SK-N-SH (cell line): ENCODE measurements around the gene ARHGAP6. TPM values are rescaled to one million over a fixed set of nuclear protein-coding genes. Genes with fewer than 3 reads are reported as not detected.

ENCODE experiments used
- CTCF ChIA-PET: fragments of 300-600, 350-600 bp; formaldehyde crosslinking; extraction: SDS; loops from one replicate; lab custom pipeline; 2021; lab: Yijun Ruan, JAX
- POLR2A ChIA-PET: fragments of 350-600 bp; sonication (Branson Sonifier 250); formaldehyde crosslinking; extraction: SDS; loops from one replicate; lab custom pipeline; 2020; ENCODE audit warnings: antibody characterized with exemption, inconsistent platforms; lab: Yijun Ruan, JAX
- DNase-seq: peaks from one replicate; pipeline ENCODE4 v3.0.0; 2012
- H2AFZ ChIP-seq: fragments of 200-600 bp; sonication (generic); 2 replicates; pipeline ENCODE4 v1.8.1; 2016; ENCODE audit warnings: antibody characterized with exemption, mild to moderate bottlenecking, low read depth
- H3F3A ChIP-seq: fragments of 200-600 bp; sonication (generic); replicated peaks from 2 replicates; pipeline ENCODE3; 2016; ENCODE audit warnings: antibody characterized with exemption, mild to moderate bottlenecking; ENCODE audit not compliant: insufficient read depth
- H3K27ac ChIP-seq, 2 experiments: fragments of 200-500 bp in 1 of 2; fragments of 200-600 bp in 1 of 2; sonication (Bioruptor generic) in 1 of 2; sonication (generic), shearing (Covaris generic) in 1 of 2; 2 replicates each; pipeline versions ENCODE4 v1.5.1 to v1.6.1; 2014 to 2016; ENCODE audit warnings: low read depth in 2 of 2, inconsistent platforms in 1 of 2, low read length in 1 of 2, mild to moderate bottlenecking in 1 of 2, mixed read lengths in 1 of 2
- H3K27me3 ChIP-seq: fragments of 200-600 bp; sonication (generic), shearing (Covaris generic); 2 replicates; pipeline ENCODE4 v1.6.1; 2016; ENCODE audit warnings: mixed run types; ENCODE audit not compliant: insufficient read depth
- H3K36me3 ChIP-seq, 2 experiments: fragments of 200-500 bp in 1 of 2; fragments of 200-600 bp in 1 of 2; sonication (Bioruptor generic) in 1 of 2; sonication (generic) in 1 of 2; replicated peaks in 1 of 2; 2 replicates each; pipeline versions ENCODE3 to v1.5.1; 2014 to 2016; ENCODE audit warnings: low read length in 1 of 2, mild to moderate bottlenecking in 1 of 2; ENCODE audit not compliant: insufficient read depth in 2 of 2, control insufficient read depth in 1 of 2
- H3K4me1 ChIP-seq, 2 experiments: fragments of 200-500 bp in 1 of 2; fragments of 200-600 bp in 1 of 2; sonication (Bioruptor generic) in 1 of 2; sonication (generic), shearing (Covaris generic) in 1 of 2; 2 replicates each; pipeline versions ENCODE4 v1.5.1 to v1.6.1; 2014 to 2016; ENCODE audit warnings: low read depth in 1 of 2, low read length in 1 of 2, mixed run types in 1 of 2; ENCODE audit not compliant: insufficient read depth in 2 of 2, control insufficient read depth in 1 of 2
- H3K4me2 ChIP-seq: fragments of 200-600 bp; sonication (generic), shearing (Covaris generic); 2 replicates; pipeline ENCODE4 v1.6.1; 2017; ENCODE audit warnings: mixed run types
- H3K4me3 ChIP-seq, 2 experiments: fragments of 200-500 bp in 1 of 2; fragments of 200-600 bp in 1 of 2; sonication (Bioruptor generic) in 1 of 2; sonication (generic), shearing (Covaris generic) in 1 of 2; 2 replicates each; pipeline versions ENCODE4 v1.5.1 to v1.8.1; 2014 to 2016; ENCODE audit warnings: low read depth in 2 of 2, inconsistent platforms in 1 of 2, low read length in 1 of 2, mild to moderate bottlenecking in 1 of 2, mixed read lengths in 1 of 2, moderate library complexity in 1 of 2
- H3K79me2 ChIP-seq: fragments of 200-600 bp; sonication (generic); 2 replicates; pipeline ENCODE4 v1.8.1; 2017; ENCODE audit warnings: mild to moderate bottlenecking; ENCODE audit not compliant: insufficient read depth
- H3K9ac ChIP-seq: fragments of 200-600 bp; sonication (generic); 2 replicates; pipeline ENCODE4 v1.6.1; 2017; ENCODE audit warnings: mixed run types
- H3K9me2 ChIP-seq: fragments of 200-600 bp; sonication (generic); 2 replicates; pipeline ENCODE4 v1.6.1; 2017; ENCODE audit warnings: mixed run types
- H3K9me3 ChIP-seq: fragments of 200-600 bp; sonication (generic); 2 replicates; pipeline ENCODE4 v1.6.1; 2017; ENCODE audit warnings: mixed run types, mild to moderate bottlenecking, moderate library complexity
- H4K20me1 ChIP-seq: fragments of 200-600 bp; sonication (generic); 2 replicates; pipeline ENCODE4 v1.6.1; 2017; ENCODE audit warnings: mild to moderate bottlenecking, mixed run types; ENCODE audit not compliant: insufficient read depth
- EZH2phosphoT487 ChIP-seq: fragments of 200-600 bp; sonication (generic); IDR thresholded peaks from 2 replicates; pipeline ENCODE4 v1.6.1; 2017; ENCODE audit warnings: low read depth, mixed run types, mild to moderate bottlenecking, antibody characterized with exemption, moderate library complexity, borderline replicate concordance
- FOXJ3 ChIP-seq: sonication (generic); formaldehyde crosslinking; IDR thresholded peaks from 2 replicates; pipeline ENCODE4 v1.5.1; 2020; ENCODE audit warnings: mild to moderate bottlenecking, missing genetic modification reagents
- FOXM1 ChIP-seq: IDR thresholded peaks from 2 replicates; pipeline ENCODE4 v1.4.0; 2012; ENCODE audit warnings: low read depth, mild to moderate bottlenecking
- GABPA ChIP-seq: IDR thresholded peaks from 2 replicates; pipeline ENCODE4 v1.4.0; 2012; ENCODE audit warnings: low read depth, mild to moderate bottlenecking
- GATA2 ChIP-seq: sonication (generic); formaldehyde crosslinking; IDR thresholded peaks from 2 replicates; pipeline ENCODE4 v1.5.0; 2020; ENCODE audit warnings: mild to moderate bottlenecking, missing genetic modification reagents
- MEF2A ChIP-seq: IDR thresholded peaks from 2 replicates; pipeline ENCODE4 v1.4.0; 2012; ENCODE audit warnings: low read depth, borderline replicate concordance
- POLR2AphosphoS5 ChIP-seq: IDR thresholded peaks from 2 replicates; pipeline ENCODE4 v1.6.1; 2012; ENCODE audit warnings: low read depth, low read length
- RAD21 ChIP-seq: IDR thresholded peaks from 2 replicates; pipeline ENCODE4 v1.6.1; 2012; ENCODE audit warnings: mild to moderate bottlenecking, low read length
- RFX5 ChIP-seq: IDR thresholded peaks from 2 replicates; pipeline ENCODE4 v1.6.1; 2012; ENCODE audit warnings: mild to moderate bottlenecking, improper control_type of control experiment, low read length
- RXRA ChIP-seq: IDR thresholded peaks from 2 replicates; pipeline ENCODE4 v1.4.0; 2012; ENCODE audit warnings: low read depth, mild to moderate bottlenecking, borderline replicate concordance
- TEAD4 ChIP-seq: IDR thresholded peaks from 2 replicates; pipeline ENCODE4 v1.4.0; 2012; ENCODE audit warnings: mild to moderate bottlenecking, borderline replicate concordance; ENCODE audit not compliant: insufficient read depth
- WGBS: methylation state at CpG from one replicate; pipeline ENCODE4 v1.1.6; 2017; ENCODE audit warnings: low lambda C conversion rate; 5-methylcytosine and 5-hydroxymethylcytosine counted together
- polyA plus RNA-seq, 3 experiments: library from polyadenylated mRNA; depleted of rRNA; stranded (reverse); fragments of >200 nt; gene quantifications; 2 replicates each; pipeline ENCODE4 v1.2.3, GENCODE V29; 2012
- TF ChIP-seq, protein P1 (sequence below): IDR thresholded peaks from 2 replicates; pipeline ENCODE4; 2012
- TF ChIP-seq, protein P2 (sequence below): IDR thresholded peaks from 2 replicates; pipeline ENCODE4 v1.4.0; 2012; ENCODE audit warnings: low read depth, borderline replicate concordance
- TF ChIP-seq, protein P3 (sequence below): fragments of 200-600 bp; sonication (generic); IDR thresholded peaks from 2 replicates; pipeline ENCODE4 v1.6.1; 2017; ENCODE audit warnings: antibody characterized with exemption, mild to moderate bottlenecking, moderate library complexity
- TF ChIP-seq, protein P4 (sequence below): fragments of 150-350 bp; IDR thresholded peaks from 2 replicates; pipeline ENCODE4 v1.6.1; 2017; ENCODE audit warnings: antibody characterized with exemption, low read length, low read depth, borderline replicate concordance
- TF ChIP-seq, protein P5 (sequence below): IDR thresholded peaks from 2 replicates; pipeline ENCODE4 v1.4.0; 2012; ENCODE audit warnings: low read depth
- TF ChIP-seq, protein P6 (sequence below): IDR thresholded peaks from 2 replicates; pipeline ENCODE4 v1.4.0; 2012; ENCODE audit warnings: low read depth, borderline replicate concordance

Gene ARHGAP6
- polyA plus RNA-seq, 1 of the 3 experiments (the other 2 are of a cell fraction), result 0.16 TPM

DNA sequence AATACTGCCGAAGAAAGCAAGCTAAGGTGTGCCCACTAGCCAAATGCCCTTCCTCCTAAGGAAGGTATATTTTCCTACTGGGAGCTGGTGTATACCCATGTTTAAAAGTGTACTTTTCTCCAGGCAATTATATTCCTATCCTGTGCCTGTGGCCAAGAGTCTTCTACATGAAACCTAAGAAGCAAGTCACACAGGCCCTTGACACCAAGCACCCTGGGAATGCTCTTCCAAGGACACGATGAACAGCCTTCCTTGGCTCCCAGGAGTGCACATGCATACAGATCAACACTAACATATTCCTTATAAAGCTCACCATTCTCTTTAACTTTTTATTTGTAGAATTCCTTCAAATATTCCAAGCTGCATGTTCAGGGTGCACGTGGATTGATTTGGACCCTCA, 17.3 kb upstream of the ARHGAP6 start:
- Histone ChIP-seq H3K79me2 (no peaks in the 10 kb centered on the region), H3K27me3 (no peaks in the 10 kb centered on the region), H3K9me3 (no peaks in the 10 kb centered on the region), H3K4me3 (no peak overlapping the region), H3K36me3 (no peaks in the 10 kb centered on the region), H3K9me2 (no peaks in the 10 kb centered on the region), H3K4me2 (no peak overlapping the region), H2AFZ (no peak overlapping the region), H3K9ac (no peak overlapping the region), H4K20me1 (no peaks in the 10 kb centered on the region), H3F3A (no peaks in the 10 kb centered on the region), H3K27ac (no peak overlapping the region), H3K4me1 (peaks cover 0 to 6% of the 10 kb centered on the region in 2 experiments; a peak in 1 of 4 replicates)
- WGBS, result 21% methylated on average over 3 of the region's 3 CpGs
- POLR2A ChIA-PET, result no interaction called here
- TF ChIP-seq RXRA (no peak), GATA2 (no peak), RFX5 (no peak), TEAD4 (no peak), EZH2phosphoT487 (no peak), FOXJ3 (CRISPR knock-in tag) (no peak), MEF2A (no peak), FOXM1 (no peak), POLR2AphosphoS5 (no peak), RAD21 (no peak), GABPA (no peak)
- TF ChIP-seq, protein P1, sequence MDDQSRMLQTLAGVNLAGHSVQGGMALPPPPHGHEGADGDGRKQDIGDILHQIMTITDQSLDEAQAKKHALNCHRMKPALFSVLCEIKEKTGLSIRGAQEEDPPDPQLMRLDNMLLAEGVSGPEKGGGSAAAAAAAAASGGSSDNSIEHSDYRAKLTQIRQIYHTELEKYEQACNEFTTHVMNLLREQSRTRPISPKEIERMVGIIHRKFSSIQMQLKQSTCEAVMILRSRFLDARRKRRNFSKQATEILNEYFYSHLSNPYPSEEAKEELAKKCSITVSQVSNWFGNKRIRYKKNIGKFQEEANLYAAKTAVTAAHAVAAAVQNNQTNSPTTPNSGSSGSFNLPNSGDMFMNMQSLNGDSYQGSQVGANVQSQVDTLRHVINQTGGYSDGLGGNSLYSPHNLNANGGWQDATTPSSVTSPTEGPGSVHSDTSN, result no peak
- TF ChIP-seq, protein P2, sequence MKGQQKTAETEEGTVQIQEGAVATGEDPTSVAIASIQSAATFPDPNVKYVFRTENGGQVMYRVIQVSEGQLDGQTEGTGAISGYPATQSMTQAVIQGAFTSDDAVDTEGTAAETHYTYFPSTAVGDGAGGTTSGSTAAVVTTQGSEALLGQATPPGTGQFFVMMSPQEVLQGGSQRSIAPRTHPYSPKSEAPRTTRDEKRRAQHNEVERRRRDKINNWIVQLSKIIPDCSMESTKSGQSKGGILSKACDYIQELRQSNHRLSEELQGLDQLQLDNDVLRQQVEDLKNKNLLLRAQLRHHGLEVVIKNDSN, result no peak
- TF ChIP-seq, protein P3, sequence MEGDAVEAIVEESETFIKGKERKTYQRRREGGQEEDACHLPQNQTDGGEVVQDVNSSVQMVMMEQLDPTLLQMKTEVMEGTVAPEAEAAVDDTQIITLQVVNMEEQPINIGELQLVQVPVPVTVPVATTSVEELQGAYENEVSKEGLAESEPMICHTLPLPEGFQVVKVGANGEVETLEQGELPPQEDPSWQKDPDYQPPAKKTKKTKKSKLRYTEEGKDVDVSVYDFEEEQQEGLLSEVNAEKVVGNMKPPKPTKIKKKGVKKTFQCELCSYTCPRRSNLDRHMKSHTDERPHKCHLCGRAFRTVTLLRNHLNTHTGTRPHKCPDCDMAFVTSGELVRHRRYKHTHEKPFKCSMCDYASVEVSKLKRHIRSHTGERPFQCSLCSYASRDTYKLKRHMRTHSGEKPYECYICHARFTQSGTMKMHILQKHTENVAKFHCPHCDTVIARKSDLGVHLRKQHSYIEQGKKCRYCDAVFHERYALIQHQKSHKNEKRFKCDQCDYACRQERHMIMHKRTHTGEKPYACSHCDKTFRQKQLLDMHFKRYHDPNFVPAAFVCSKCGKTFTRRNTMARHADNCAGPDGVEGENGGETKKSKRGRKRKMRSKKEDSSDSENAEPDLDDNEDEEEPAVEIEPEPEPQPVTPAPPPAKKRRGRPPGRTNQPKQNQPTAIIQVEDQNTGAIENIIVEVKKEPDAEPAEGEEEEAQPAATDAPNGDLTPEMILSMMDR, result no peak
- TF ChIP-seq, protein P4, sequence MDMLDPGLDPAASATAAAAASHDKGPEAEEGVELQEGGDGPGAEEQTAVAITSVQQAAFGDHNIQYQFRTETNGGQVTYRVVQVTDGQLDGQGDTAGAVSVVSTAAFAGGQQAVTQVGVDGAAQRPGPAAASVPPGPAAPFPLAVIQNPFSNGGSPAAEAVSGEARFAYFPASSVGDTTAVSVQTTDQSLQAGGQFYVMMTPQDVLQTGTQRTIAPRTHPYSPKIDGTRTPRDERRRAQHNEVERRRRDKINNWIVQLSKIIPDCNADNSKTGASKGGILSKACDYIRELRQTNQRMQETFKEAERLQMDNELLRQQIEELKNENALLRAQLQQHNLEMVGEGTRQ, result no peak
- TF ChIP-seq, protein P5, sequence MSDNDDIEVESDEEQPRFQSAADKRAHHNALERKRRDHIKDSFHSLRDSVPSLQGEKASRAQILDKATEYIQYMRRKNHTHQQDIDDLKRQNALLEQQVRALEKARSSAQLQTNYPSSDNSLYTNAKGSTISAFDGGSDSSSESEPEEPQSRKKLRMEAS, result no peak
- TF ChIP-seq, protein P6, sequence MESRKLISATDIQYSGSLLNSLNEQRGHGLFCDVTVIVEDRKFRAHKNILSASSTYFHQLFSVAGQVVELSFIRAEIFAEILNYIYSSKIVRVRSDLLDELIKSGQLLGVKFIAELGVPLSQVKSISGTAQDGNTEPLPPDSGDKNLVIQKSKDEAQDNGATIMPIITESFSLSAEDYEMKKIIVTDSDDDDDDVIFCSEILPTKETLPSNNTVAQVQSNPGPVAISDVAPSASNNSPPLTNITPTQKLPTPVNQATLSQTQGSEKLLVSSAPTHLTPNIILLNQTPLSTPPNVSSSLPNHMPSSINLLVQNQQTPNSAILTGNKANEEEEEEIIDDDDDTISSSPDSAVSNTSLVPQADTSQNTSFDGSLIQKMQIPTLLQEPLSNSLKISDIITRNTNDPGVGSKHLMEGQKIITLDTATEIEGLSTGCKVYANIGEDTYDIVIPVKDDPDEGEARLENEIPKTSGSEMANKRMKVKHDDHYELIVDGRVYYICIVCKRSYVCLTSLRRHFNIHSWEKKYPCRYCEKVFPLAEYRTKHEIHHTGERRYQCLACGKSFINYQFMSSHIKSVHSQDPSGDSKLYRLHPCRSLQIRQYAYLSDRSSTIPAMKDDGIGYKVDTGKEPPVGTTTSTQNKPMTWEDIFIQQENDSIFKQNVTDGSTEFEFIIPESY, result no peak
- CTCF ChIA-PET, result no interaction called here
- DNase-seq, result no peak
